Inflammatory macrophage treated with lipopolysaccharide for 4 hours (primary cell): ENCODE data around the gene FEZ2.
A peak's percentile ranks its signal among the peaks of the same experiment; 100 is the strongest.
"Not testable (repeated sequence)": the region's sequence is repeated elsewhere in the genome, so short reads cannot be mapped to it uniquely, and the experiment has no call there.

Source experiments
- DNase-seq: peaks from one replicate; pipeline ENCODE4 v3.0.0-alpha.2; 2020

The FEZ2 gene, protein sequence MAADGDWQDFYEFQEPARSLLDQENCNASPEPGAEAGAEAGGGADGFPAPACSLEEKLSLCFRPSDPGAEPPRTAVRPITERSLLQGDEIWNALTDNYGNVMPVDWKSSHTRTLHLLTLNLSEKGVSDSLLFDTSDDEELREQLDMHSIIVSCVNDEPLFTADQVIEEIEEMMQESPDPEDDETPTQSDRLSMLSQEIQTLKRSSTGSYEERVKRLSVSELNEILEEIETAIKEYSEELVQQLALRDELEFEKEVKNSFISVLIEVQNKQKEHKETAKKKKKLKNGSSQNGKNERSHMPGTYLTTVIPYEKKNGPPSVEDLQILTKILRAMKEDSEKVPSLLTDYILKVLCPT

DNA sequence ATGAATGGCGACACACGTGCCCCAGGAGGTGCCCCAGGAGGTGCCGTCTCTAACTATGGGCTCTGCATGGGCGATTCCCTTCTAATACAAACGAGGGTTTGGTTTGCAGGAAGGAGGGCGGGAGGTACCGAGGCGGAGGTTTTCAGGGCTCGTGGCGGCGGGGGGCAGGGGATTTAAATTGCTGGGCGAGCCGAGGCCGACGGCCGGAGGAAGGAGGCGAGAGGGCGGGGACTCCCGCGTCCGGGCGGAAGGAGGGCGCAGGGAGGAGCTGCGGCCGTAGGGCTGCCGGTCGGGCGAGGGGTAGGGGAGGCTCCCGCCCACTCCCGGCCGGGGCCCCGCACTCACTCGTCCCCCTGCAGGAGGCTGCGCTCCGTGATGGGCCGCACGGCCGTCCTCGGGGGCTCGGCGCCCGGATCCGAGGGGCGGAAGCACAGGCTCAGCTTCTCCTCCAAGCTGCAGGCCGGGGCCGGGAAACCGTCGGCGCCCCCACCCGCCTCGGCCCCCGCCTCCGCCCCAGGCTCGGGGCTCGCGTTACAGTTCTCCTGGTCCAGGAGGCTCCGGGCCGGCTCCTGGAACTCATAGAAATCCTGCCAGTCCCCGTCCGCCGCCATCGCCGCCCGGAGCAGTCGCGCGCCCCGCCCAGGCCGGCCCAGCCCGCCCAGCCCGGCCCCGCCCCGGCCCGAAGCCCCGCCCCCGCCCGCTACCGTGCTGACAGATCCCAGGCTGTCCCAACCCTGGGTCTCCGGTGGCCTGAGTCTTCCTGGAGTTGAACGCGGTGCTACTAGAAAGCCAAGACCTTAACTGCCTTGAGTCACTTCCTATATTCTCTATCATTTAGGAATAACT is at the start of gene FEZ2:
Gene FEZ2 (minus strand): TSS at position 637 of the 846 bp plus-strand sequence. CDS start 26 bp downstream, at position 611.
- peak; percentile 76 for DNase-seq

DNA sequence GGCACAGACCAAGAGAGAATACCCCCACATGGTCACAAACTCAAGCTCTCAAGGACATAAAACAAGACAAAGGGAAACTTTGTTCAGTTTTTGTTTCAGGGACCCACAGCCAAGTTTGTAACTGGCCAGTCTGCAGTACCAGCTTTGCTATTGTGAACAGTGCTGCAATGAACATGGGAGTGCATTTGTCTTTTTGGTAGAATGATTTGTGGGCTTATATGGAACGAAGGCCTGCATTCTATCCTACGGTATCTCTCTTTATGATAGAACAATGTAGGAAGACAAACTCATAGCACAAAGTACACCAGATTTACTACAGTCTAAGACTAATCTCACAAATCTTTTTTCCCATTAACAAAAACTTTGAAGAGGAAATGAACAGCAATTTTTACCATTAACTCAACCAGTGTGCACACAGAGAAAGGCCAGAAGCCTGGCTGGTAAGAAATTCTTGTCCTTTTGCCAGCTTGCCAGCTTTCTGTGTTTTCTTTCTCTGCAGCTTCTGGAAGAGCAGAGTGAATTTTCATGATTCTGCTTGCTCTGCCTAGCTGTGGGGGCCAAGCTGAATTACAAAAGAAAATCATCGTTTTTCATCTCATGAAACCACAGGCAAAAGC is 37.1 kb upstream of the FEZ2 start:
- no peak for DNase-seq

- no peak for DNase-seq
Measured at GRCh38 chr2:36633470-36634092, 35.6 kb upstream of the FEZ2 start.

DNA sequence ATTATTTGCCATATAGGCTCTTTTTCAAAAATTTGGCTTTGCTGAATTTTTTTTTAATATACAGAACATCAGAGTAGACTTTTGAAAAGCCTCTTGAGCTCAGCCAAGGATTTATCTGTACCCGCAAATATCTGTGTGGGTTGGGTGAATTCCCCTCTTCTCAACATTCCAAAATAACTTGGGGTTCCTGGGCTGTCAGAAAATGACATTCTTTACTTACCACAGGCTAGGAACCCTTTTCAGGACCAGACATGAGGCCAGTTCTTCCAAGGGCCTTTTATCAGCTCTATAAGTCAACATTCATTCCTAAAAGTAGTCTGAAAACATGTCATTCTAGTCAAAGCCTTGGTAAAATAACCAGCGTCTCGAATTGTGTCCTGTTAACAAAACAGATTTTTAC is 28.8 kb upstream of the FEZ2 start:
- DNase-seq: no peak

GRCh38 chr2:36626071-36626470 is 28.1 kb upstream of the FEZ2 start:
- DNase-seq: no peak

DNA sequence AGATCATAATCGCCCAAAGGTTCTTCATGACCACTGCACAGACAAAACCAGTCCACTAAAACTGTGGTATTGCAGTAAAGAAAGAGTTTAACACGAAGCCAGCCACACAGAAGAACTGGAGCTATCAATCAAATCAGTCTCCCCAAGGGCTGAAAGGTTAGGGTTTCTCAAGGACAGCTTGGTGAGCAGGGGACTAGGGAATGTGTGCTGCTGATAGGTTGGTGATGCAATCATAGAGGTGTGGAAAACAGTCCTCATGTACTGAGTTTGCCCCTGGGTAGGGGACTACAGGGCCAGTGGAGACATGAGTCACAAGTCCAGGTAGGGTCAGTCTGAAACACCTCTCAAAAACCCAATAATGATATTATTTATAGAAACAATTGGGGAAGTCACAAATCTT is 27.3 kb upstream of the FEZ2 start:
- DNase-seq: no peak

DNA sequence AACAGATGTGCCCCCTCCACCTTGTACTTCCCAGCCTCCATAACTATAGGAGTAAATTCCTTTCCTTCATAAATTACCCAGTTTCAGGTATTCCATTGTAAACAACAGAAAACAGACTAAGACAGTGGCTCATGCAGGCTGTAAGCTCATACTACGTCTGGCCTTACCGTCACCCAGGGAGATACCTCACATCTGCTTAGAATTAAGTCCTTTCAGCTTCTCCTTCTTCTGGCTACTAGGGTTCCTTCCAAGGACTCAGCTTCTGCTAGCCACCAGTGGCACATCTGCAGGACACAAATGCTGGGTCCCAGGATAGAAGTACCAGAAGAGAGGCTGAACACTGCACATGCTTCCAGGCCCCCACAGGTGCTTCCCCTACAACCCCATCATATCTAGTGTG is 22.4 kb upstream of the FEZ2 start:
- no peak for DNase-seq

- DNase-seq: peak; percentile 12
Measured at GRCh38 chr2:36618381-36618780, 20.4 kb upstream of the FEZ2 start.

GRCh38 chr2:36616947-36617346 is 19.0 kb upstream of the FEZ2 start:
- DNase-seq: no peak

DNA sequence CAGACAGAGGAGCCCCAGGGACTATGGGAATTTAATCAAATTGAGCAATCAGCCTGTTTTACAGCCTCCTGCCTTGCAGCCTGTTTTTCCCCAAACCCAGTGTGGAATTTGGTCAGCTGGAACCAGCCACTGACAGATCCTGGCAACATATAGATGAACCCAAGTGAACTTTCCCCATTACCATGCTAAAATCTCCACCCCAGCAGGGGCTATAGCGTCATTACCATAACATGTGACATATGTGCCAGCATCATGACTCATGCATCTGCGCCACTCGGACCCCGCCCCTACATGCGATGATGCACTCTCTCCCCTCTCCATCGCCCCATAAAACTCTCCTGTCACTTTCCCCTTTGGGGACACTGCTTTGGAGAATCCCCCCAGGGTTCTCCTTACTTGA is 17.3 kb upstream of the FEZ2 start:
- no peak for DNase-seq

GRCh38 chr2:36613801-36614200 is 15.8 kb upstream of the FEZ2 start:
- DNase-seq: no peak

DNA sequence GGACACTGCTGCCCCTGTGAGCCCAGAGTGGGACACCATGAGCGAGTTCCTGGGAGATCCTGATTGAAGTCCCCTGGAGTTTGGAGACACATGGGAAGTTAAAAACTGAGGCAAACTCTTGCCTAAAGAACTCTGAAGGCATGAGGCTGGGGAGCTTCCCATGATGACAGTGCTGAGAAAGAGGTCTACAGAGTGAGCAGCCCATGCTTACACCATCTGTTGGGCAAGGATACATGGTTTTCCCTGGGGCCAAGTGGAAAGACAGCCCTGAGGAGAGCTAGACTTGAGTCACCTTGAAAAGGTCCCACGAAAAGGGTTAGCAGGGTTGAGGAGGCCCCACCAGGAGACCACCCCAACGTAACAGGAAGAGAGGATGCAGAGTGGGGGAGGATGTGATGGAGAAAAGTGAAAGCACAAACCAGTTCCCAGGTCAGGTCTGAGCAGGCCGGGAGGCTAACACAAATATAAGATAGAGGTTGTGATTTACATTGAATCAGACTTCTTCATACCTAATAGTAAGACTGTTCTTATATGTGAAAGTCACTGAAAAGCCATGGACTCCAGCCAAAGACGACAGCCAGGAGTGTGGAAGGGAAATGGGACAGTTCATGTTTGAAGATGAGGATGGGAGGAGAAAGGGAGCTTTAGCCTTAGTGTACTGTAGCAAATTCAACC is 13.5 kb upstream of the FEZ2 start:
- no peak for DNase-seq

GRCh38 chr2:36609507-36609906 is 11.5 kb upstream of the FEZ2 start:
- DNase-seq: no peak

DNA sequence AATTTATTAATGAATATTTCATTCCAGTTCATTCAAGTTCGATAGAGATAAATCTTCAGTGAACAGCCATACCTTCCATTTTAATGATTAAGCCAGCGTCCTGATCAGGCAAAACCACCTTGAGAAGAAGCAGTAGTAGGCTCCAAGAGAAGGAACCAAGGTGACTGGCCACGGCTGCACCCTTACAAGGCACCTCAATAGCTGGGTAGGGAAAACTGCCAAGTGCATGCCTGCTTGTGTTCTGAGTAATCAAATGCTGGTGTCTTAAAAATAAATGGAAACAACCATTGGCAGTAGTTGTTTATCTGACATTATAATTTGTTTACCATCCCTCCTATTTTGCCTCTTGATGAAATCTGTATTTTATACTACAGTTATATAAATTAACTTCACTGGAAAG is 10.0 kb upstream of the FEZ2 start:
- DNase-seq: no peak

DNA sequence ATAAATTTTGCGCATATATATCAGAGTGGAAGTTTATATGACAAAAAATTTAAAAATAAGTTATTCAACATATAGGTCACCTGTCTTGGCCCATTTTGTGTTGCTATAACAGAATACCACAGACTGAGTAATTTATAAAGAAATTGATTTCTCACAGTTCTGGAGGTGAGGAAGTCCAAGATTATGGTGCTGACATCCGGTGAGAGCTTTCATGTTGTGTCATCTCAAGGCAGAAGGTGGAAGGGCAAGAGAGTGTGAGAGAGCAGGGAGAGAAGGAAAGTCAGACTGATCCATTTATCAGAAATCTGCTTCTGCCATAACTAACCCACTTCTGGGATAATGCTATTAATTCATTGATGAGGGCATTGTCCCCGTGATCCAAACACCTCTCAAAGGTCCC is 9.0 kb upstream of the FEZ2 start:
- DNase-seq: no peak

- no peak for DNase-seq
Measured at GRCh38 chr2:36605273-36605672, 7.3 kb upstream of the FEZ2 start.

DNA sequence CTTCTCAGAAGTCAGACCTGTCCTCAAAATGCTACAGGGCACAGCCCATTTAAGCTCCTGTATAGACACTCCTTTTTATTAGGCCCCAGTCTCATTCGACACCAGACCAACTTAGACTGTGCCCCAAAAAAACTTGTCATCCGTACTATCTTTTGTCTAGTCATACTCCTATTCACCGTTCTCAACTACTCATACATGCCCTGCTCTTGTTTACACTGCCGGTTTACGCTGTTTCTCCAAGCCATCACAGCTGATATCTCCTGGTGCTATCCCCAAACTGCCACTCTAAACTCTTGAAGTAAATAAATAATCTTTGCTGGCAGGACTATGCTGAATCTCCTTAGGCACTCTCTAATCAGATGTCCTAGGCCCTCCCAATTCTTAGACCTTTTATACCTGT is 5.7 kb upstream of the FEZ2 start:
- not testable (repeated sequence) for DNase-seq

DNA sequence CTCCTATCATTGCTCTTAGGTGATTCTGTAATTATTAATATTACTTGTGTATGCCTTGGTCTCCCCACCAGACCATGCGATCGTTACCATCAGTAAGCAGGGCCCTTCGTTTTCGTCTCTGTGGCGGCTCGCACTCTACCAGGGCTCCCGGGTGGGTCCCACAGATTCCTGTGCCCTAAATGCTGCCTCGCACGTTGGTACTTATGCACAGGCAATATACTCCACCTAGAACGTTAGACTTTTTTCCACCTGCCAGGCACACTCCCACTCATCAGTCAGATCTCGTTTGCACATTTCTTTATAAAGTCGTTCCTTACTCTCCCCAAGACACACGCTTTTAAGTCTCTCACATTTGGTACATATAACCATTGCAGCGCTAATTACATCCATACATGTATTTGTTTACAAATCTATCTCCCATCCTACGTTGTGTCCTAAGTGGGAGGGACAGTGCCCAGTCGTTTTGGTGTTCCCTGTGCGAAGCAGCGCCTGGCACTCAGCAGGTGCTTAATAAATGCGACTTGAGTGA is 901 bp downstream of the FEZ2 start:
- DNase-seq: no peak

DNA sequence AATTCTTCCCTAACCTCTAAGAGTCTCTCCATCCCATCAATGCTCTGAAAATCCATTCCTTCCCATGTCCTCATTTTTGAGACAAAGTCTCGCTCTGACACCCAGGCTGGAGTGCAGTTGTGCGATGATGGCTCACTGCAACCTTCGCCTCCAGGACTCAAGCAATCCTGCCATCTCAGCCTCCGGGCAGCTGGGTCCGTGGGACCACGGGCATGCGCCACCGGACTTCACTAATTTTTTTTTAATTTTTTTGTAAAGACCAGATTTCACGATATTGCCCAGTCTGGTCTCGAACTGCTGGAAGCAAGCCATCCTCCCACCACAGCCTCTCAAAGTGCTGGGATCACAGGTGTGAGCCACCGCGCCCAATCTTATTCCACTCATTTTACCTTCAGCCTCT is 1.6 kb downstream of the FEZ2 start:
- DNase-seq: no peak

- no peak for DNase-seq
Measured at GRCh38 chr2:36594849-36595248, 3.1 kb downstream of the FEZ2 start.

DNA sequence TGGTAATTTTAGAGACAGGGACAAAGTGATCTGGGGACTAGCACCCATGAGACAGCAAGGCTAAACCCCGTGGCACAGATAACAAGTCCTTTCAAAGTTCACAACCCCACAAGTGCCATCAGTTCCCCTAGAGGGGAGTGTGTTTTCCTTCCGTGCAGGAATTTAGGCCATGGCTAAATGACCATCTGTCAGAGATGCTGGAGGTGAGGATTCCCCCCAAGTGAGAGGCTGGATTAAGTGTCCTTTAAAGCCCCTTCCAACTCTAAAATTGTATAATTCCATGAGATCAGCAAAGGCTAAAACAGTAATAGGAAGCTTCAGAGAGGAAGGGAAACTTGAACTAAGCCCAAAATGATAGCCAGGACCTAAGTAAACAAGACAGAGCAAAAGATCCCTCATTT is 8.7 kb downstream of the FEZ2 start:
- DNase-seq: peak; percentile 4

GRCh38 chr2:36587556-36587955 is 10.4 kb downstream of the FEZ2 start:
- no peak for DNase-seq

GRCh38 chr2:36587101-36587500 is 10.9 kb downstream of the FEZ2 start:
- DNase-seq: no peak
